ENCODE results near the gene S100A8. TPM values are rescaled to one million over a fixed set of nuclear protein-coding genes. Genes with fewer than 3 reads are reported as not detected.
"Not testable (repeated sequence)": the region's sequence is repeated elsewhere in the genome, so short reads cannot be mapped to it uniquely, and the experiment has no call there.

The S100A8 gene
- not detected for polyA plus RNA-seq (2012; ENCODE audit: insufficient read depth, insufficient read length)

DNA sequence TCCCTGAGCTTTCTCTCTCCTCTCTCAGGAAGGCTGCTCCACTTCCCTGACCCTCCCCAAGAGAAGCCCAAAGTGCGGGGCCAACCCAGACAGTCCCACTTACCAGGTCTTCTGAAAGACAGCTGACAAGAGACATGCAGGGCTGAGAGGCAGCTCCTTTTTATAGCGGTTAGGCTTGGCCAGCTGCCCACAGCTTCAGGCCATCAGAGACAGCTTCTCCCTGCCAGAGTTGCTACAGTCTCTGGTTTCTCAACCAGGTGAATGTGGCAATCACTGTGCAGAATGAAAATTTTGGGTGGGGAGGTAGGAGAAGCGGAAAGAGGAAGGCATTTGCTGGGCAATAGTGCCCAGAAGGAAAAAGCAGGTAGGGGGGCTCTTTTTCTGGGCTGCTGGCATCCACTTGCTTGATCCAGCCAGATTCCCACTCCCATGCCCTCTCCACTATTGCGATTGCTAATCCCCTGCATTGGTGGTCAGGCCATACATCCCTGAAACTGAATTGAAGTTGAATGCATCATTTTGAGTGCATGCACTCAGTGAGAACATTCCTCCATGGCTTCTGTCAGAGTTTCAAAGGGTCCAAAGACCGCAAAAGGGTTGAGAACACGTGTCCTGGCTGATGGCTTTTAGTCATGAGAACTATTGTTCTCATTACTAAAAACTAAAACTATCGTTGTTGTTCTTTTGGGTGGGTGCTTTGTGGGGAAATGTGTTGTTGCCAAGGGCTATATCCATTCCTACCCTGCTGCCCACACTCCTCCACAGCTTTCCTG lies at the start of gene S100A8:
TSS of gene S100A8 (minus strand) at position 136 of the 773 bp plus-strand sequence. CDS start 538 bp downstream, outside the sequence.
- no peak for DNase-seq (ENCODE audit: low read depth, low spot score)
- no peak within 1 kb of the TSS for H3K4me3 ChIP-seq (ENCODE audit: low read length)

DNA sequence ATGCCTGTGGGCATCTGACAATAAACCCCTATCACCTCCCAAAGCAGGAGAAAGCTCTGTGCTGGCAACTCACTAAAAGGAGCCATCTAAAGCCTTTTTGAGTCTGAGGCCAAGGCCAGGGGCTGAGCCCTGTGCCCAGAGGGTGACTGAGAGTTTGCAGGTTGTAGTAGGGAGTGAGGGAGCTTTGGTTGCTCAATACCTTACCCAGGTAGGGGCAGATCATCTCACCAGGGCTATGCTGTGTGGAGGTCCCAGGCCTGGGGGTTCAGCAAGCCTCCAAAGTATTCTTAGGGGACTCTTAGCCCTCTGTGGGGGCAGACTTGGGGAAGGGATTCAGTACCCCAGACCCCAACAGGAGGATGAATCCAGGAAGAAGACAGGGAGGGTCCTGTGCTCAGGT lies 48.4 kb upstream of the S100A8 start:
- H3K4me3 ChIP-seq (ENCODE audit: low read length): no peak overlapping the region
- DNase-seq (ENCODE audit: low read depth, low spot score): no peak

DNA sequence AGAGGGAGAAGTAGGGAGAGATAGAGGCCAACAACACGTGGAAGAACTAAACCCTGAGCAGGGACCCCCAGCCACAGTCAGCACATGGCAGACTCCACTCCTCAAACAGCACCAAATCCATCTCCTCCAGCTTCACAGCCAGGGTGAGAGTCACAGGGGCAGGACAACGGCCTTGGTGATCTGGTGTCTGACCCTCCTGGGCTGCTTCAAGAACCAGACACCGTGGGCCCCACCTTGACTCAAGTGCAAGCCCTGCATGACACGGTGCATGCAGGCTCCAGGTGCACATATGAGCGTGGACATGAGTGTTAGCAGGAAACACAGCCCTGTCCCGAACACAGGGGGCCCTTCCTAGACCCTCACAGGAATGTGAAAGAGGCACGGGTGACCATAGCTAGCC lies 47.7 kb upstream of the S100A8 start:
- H3K4me3 ChIP-seq (ENCODE audit: low read length): no peak overlapping the region
- DNase-seq (ENCODE audit: low read depth, low spot score): no peak

DNA sequence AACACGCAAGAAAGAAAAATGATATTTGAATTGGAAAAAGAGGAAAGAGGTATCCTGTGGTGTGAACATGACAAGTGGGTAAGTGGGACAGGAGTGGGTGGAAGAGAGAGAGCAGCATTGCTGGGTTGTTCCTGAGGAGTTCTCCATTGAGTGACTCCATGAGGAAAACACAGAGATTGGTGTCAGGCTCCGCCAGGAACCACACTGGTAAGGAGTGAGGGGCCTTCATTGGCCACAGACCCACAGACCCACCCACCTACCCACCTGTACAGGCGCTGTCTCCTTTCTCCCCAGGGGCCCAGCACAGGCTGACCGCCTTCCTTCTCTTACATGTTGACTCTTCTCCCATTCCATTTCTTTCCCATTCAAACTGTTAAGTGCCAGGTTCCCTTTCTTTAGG lies 46.4 kb upstream of the S100A8 start:
- DNase-seq (ENCODE audit: low read depth, low spot score): no peak
- H3K4me3 ChIP-seq (ENCODE audit: low read length): no peak overlapping the region

DNA sequence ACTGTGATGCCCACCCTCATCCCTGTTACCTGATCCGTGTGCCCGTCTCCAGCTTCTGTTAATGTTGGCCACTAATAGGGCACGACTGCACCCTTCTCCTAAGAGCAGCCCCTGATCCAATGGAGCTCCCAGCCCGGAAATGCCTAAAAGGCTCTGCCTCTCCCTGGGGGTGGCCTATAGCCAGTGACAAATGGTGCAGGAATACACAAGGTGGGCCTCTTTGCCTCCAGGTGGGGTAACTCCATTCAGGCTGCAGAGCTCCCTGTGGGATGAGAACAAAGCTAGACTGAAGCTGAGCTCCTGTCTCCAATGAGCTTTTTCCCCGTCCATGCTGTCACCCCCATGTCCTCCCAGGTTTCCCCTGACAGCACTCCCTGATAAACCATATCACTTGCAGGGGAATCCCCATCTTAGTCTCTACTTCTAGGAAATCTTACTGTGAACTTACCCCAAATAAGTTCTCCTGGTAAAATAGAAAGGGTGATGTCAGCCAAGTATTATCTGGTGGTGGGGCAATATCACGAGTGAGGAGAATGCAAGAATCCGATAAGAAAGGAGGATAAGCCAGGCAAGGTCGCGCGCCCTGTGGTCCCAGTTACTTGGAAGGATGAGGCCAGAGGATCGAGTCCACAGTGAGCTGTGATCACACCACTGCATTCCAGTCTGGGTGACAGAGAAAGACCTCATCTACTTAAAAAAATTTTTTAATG lies 44.0 kb upstream of the S100A8 start:
- DNase-seq (ENCODE audit: low read depth, low spot score): no peak
- H3K4me3 ChIP-seq (ENCODE audit: low read length): no peak overlapping the region

DNA sequence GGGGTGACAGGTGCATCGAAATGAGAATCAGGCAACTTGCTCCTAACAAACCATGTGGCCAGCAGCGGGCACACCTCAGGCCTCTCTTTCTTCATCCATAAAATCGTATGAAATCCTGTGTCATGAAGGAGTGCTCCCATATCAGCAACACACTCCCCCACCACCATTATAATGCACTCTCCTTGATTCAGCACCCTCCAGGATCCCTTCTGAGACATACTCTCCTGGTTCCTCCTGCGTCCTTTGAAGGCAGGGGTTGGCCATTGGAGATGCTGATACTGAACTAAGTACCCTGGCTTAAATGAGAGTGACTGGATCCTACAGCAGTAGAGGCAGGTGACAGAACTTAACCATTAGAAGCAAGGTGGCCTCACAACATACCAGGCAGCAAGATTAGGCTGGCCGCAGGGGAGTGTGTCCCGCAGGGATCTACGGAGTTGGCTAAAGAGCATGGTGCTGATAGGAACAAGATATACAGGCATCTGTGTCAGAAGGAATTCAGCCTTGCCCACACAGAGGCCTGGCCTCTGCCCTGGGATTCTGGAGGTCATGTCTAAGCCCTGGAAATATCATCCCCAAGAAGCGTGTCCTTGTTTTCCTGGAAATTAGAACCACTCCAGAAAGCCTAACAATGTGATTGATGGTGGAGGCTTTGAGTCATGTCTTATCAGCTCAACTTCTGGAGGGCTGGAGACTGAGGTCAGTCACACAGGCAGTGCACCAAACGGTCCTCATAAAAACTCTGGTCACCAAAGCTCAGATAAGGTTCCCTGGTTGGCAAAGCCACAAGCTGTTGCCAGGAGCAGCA lies 42.2 kb upstream of the S100A8 start:
- no peak overlapping the region for H3K4me3 ChIP-seq (ENCODE audit: low read length)
- no peak for DNase-seq (ENCODE audit: low read depth, low spot score)

DNA sequence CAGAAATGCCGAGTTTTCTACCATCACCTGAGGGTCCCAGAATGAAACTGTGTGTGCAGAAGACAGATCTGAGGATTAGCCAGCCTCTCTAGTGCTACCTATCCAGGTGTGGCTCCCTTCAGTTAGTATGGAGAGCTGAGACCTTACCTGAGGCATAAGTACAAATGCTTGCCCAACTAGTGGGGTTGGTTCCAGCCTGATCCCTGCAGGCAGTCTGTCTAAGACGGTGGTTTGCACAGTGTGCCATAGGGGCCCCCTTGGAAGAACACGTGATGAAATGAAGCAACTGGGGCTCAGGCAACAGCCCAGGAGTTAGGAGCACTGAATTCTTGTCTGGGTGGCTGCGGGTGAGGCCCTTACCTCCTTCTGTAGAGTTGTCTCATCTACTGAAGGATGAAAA lies 41.1 kb upstream of the S100A8 start:
- no peak overlapping the region for H3K4me3 ChIP-seq (ENCODE audit: low read length)
- DNase-seq (ENCODE audit: low read depth, low spot score): no peak

DNA sequence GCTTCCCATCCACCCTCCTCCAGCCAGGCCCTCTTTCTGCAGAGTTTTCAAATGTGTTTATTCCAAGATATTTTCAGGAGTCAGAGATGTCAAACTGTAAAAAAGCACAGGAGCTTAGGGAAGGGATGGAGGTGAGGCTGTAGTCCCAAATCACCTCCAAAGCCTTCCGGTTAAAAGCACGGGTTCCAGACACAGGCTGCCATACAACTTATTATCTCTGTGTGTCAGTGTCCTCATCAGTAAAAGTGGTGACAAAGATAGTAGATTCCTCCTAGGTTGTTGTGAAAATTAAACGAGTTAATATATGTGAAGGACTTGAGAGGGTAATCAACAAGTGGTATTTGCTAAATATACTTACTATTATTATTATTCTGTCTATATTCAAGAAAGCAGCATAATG lies 40.6 kb upstream of the S100A8 start:
- no peak overlapping the region for H3K4me3 ChIP-seq (ENCODE audit: low read length)
- DNase-seq (ENCODE audit: low read depth, low spot score): no peak

DNA sequence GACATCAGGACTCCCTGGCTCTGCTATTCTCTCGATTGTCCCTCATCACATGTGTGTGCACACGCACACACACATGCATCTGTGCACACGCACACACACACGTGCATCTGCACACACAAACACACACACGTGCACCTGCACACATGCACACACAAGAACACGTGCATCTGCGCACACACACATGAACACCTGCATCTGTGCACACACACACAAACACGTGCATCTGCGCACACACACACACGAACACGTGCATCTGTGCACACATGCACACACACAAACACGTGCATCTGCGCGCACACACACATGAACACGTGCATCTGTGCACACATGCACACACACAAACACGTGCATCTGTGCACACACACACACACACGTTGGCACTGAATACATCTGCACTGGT lies 40.1 kb upstream of the S100A8 start:
- H3K4me3 ChIP-seq (ENCODE audit: low read length): no peak overlapping the region
- DNase-seq (ENCODE audit: low read depth, low spot score): no peak

DNA sequence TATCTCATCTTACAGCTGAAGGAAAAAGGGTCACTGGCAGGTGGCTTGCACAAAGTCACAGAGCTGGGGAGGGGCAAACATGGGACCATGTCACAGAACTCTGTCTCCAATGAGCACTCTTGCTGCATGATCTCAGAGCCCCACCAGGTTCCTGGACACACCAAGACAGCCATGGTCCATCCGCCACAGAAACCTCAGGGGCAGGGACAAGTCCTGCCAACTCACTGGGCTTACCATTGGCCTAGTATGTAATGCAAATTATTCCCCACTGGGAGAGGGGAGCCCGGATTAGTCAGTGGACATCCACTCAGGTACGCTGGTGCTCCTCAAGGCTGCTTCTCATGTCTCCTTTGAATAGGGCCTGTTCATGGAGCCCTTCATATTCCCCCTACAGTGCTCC lies 39.7 kb upstream of the S100A8 start:
- DNase-seq (ENCODE audit: low read depth, low spot score): no peak
- H3K4me3 ChIP-seq (ENCODE audit: low read length): no peak overlapping the region

DNA sequence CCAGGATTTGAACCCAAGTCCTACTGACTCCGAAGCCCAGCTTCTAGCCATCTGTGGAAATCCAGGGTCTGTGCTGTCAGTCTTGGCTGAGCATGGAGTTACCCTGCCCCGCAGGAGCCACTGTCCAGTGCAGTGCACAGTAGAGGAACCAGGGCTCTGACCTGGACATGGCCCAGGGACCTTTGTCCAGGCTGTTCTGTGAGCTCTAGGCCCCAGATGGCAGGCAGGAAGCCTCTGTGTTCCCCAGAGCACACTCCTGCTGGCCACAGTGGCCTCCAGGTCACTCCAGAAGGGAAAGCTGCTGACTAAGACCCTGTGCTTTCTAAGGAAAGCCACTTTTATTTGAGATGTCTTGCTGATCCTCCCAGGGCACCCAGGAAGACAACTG lies 39.3 kb upstream of the S100A8 start:
- no peak overlapping the region for H3K4me3 ChIP-seq (ENCODE audit: low read length)
- DNase-seq (ENCODE audit: low read depth, low spot score): no peak

DNA sequence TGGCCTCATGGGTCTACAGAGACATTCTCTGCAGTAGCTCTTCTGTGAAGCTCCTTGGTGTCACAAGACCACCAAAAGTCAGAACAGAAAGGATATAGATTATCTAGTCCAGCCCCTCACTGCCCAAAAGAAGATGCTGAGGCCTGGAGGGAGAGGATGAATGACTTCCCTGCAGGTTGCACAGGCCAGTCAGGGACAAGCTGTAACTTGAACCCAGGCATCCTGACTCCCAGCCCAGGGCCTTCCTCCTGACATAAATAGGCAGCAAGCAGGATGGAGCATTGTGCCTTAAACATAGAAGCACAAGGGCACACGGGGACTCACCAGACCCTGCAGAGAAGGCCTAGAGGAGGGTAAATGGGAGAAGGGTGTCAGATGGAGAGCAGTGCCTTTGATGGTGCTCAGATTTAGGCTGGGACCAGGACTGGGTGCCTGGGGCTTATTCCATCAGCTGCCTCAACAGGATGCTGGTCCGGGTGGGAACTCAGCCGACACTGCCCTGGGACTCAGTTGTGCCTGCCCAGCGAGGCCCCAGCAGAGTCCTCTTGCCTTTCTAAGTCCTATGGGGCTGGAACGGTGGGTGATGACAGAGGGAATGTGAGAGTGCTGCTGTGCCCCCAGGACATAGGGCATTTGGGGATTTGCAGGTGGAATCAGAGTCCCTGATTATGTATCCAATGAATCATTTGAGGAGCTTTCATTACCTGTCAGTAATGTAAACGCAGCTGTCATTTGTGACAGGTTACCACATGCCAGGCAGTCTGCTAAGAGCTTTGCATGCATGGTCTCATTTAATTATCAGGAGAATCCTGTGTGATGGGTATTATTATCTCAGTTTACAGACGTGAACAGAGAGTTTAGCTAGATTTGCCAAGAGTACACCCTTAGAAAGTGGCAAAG lies 38.6 kb upstream of the S100A8 start:
- no peak overlapping the region for H3K4me3 ChIP-seq (ENCODE audit: low read length)
- DNase-seq (ENCODE audit: low read depth, low spot score): no peak

DNA sequence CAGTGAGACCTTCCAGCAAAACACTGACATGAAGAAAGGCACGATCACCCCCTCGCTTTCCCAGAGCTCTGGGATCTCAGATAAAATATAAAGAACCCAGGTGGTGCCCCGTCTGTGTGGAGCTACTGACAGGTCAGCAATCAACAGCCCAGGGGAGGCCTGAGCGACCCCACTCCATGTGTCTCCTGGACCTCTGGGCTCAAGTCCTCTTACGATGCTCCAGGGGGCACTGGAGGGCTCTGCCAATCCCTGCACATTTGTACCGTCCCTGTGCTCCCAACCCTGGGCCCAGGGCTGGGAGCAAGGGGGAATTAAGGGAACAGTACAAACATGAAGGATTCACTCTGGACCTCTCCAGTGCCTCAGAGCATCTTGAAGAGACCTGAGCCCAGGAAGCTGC lies 37.9 kb upstream of the S100A8 start:
- DNase-seq (ENCODE audit: low read depth, low spot score): no peak
- H3K4me3 ChIP-seq (ENCODE audit: low read length): no peak overlapping the region

DNA sequence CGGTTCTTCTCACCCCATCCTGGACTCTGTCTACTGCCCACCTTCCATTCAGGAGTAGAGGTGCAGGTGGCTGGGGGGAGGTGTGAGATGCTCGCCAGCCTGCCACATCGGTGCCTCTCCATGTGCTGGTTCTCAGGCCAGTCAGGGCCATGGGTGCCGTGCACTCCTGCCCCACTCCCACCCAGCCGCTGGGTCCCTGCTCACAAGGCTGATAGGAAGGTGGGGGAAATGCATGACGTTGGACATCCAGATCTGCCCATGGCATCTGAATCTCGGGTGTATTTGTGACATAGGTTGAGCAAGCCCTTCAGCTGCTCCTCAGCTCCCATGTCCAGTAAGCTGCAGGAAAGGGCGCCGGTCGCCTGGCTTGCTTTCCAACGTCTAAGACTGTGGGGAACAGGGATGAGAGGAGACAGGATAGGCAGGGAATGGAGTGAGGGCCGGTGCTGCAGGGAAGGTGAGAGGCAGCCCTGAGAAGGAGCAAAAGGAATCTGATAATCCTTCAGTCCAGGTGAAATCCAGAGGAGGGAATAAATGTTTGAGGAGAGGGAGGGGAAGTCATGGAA lies 37.3 kb upstream of the S100A8 start:
- no peak for DNase-seq (ENCODE audit: low read depth, low spot score)

DNA sequence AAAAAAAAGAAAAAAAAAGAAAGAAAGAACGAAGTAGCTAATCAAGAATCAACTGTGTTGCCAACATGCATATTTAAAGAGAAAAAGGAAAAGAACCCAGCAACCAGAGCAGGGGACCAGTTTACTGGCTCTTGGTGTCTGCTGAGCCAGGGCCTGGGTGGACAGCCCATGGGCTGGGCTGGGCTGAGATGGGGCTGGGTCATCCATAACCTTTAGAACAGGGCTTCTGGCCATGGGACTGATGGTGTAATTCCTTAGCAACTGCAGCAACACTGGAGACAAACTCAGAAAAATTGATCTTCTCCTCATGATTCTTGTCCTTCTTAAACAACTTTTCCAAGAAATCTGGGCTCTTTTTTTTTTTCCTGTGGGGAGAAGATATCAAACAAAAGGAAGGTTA lies 35.9 kb upstream of the S100A8 start:
- H3K4me3 ChIP-seq (ENCODE audit: low read length): no peak overlapping the region
- no peak for DNase-seq (ENCODE audit: low read depth, low spot score)

More for the DNA sequence above, 37.3 kb upstream of the S100A8 start:
- H3K4me3 ChIP-seq (ENCODE audit: low read length): no peak overlapping the region

DNA sequence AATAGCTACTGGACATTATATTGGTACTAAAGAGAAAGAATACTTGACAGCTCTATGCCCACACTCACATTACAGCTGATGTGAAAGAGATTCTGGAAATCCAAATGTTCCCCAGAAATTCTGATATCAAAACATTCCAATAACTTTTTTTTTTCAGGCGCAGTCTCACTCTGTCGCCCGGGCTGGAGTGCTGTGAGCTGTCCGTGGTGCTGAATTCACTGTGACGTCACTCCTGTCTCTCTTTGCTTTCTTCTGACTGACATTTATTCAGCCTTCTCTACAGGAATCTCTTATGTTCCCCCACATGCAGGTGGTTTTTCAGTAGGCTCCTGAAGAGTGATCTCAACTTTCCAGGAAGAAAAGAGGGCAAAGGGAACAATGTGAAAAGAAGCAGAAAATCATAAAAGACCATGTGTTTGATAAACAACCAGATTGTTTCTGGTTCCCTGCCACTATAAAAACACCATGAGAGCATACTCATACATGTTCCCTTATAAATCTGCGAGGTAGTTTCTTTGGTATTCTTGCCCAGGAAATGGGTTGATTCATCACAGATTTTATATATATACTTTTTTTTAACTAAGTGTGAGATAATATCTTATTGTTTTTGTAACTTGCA lies 31.7 kb upstream of the S100A8 start:
- no peak overlapping the region for H3K4me3 ChIP-seq (ENCODE audit: low read length)
- peak; percentile 62 for DNase-seq (ENCODE audit: low read depth, low spot score)

DNA sequence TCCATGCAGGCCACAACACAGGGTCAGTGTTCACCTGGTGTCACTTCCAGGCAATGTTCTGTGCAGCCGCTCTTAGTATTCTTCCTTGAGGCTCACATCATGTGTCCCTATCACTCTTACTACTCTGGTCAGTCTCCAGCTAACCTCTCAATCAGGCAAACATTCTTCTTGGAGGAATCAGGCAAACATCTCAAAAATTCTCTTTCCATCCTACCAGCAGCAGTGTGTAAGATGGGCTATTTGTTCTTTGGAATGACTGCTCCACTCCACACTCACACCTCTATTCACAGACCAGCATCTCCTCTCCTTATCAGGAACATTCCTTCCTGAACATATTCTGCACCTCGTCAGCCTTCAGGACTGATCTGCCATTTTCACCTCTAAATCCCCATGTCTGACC lies 29.4 kb upstream of the S100A8 start:
- DNase-seq (ENCODE audit: low read depth, low spot score): no peak
- H3K4me3 ChIP-seq (ENCODE audit: low read length): no peak overlapping the region

DNA sequence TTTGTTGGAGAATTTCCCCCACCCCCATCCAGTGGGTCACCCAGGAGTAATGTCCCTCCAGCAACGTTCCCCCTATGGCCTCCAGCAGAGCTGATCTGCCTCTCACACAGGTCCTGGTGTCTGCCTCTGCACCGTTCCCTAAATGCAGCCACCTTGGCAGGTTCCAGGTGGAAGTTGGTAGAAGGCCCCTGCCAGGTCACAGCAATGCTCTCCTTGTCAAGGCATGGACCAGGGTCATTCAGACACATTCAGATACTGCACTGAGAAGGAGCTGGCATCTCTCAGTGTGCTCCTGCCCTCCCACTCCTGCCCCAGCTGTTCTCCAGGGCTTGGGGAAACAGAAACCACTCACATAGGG lies 28.5 kb upstream of the S100A8 start:
- H3K4me3 ChIP-seq (ENCODE audit: low read length); DNase-seq (ENCODE audit: low read depth, low spot score): not testable (repeated sequence)

All from Jurkat, Clone E6-1 (cell line).